Mesodermal cell (in vitro differentiated cells): ENCODE data around the gene C12orf56.
"Not testable (repeated sequence)": the region's sequence is repeated elsewhere in the genome, so short reads cannot be mapped to it uniquely, and the experiment has no call there.

Experiments used
- H3K27ac ChIP-seq: 2 replicates; pipeline ENCODE4 v1.7.0; 2013; ENCODE audit warnings: mild to moderate bottlenecking, low read depth, low read length, moderate library complexity; ENCODE audit not compliant: severe bottlenecking
- H3K36me3 ChIP-seq: 2 replicates; pipeline ENCODE4 v1.7.1; 2013; ENCODE audit warnings: mild to moderate bottlenecking, low read length, moderate library complexity; ENCODE audit not compliant: control insufficient read depth, insufficient read depth
- H3K4me1 ChIP-seq: one replicate; pipeline ENCODE4 v1.7.1; 2013; ENCODE audit warnings: mild to moderate bottlenecking, low read length; ENCODE audit not compliant: insufficient read depth, control insufficient read depth, poor library complexity, severe bottlenecking
- H3K4me3 ChIP-seq: 2 replicates; pipeline ENCODE4 v1.7.0; 2013; ENCODE audit warnings: low read length, control low read depth, mild to moderate bottlenecking; ENCODE audit not compliant: insufficient read depth, poor library complexity, severe bottlenecking; ENCODE audit errors: extremely low read depth
- H3K9me3 ChIP-seq: 2 replicates; pipeline ENCODE4 v1.7.1; 2013; ENCODE audit warnings: mild to moderate bottlenecking, low read length, moderate library complexity; ENCODE audit not compliant: control insufficient read depth
- WGBS, 2 experiments: methylation state at CpG; one replicate each; pipeline ENCODE4 v1.1.5; 2013; ENCODE audit warnings: missing lambda C conversion rate in 2 of 2; ENCODE audit not compliant: insufficient coverage in 2 of 2; 5-methylcytosine and 5-hydroxymethylcytosine counted together

Gene C12orf56

DNA sequence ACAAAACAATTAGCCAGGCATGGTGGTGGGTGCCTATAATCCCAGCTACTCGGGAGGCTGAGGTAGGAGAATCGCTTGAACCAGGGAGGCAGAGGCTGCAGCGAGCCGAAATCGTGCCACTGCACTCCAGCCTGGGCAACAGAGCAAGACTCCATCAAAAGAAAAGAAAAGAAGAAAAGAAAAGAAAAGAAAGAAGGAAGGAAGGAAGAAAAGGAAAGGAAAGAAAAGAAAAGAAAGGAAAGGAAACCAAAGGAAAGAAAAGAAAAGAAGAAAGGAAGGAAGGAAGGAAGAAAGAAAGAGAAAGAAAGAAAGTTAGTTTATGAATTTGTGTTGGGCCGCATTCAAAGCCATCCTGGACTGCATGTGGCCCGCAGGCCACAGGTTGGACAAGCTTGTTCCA is 172.9 kb downstream of the C12orf56 start:
- 91 to 95% methylated on average over 6 to 7 of the region's 7 CpGs for WGBS, 2 experiments
- not testable (repeated sequence) for H3K4me3 ChIP-seq

DNA sequence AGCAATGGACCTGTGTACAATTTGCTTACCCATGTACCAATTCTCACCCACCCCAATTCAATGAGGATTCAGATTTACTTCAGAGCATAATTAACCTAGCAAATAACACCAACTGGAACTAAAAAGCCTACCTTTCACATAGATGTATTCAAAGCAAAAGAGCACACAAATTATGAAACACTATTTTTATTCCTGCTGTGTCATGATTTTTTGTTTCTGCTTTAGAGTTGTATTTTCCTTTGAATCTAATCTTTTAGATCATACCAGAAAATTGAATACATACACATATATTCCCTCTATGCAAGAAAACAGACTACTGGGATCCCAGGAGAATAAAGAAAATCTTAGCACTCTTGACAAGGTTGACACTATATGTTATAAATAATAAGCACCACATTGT is 174.3 kb downstream of the C12orf56 start:
- Histone ChIP-seq H3K4me1 (no peaks in the 10 kb centered on the region), H3K27ac (no peak overlapping the region), H3K4me3 (no peak overlapping the region), H3K36me3 (peaks cover 4% of the 10 kb centered on the region), H3K9me3 (no peaks in the 10 kb centered on the region)

More for the DNA sequence above, 172.9 kb downstream of the C12orf56 start:
- not testable (repeated sequence) for H3K36me3 ChIP-seq, H3K4me1 ChIP-seq, H3K9me3 ChIP-seq, H3K27ac ChIP-seq
